ENCODE results near the gene GRHL3.

DNA sequence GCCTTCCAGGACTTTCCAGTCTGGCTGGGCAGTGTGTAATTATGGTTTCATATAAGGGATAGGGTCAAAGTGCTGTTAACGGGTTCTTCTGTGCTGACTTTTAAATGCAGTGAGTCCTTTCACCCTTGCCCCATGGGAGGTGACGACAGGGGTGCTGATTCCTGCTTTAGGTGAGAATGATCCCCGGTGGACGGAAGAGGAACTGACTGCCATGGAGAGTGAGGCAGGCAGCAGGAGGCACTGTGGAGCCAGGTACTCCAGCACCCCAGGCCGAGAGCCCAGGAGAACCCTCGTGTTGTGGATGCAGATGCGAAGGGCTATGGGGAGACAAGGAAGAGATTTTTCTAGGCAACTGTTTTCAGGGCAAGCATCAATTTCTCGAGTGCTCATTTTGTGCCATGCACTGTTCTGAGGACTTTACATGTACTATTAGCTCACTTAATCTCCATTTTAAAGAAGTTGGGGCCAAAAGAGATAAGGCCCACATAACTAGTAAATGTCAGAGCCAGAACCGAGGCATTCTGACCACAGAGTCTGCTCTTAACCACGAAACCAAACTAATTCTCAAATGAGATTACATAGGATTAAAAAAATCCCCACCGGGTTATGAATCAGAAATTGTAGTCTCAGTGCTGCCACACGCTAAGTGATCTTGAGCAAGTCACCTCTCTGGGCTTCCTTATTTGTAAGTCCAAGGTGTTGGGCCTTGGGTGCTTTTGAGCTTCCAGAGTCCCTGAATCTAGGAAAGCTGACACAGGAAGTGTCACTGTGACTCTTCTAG, 66.2 kb downstream of the GRHL3 start:
- TF ChIP-seq, protein P1, sequence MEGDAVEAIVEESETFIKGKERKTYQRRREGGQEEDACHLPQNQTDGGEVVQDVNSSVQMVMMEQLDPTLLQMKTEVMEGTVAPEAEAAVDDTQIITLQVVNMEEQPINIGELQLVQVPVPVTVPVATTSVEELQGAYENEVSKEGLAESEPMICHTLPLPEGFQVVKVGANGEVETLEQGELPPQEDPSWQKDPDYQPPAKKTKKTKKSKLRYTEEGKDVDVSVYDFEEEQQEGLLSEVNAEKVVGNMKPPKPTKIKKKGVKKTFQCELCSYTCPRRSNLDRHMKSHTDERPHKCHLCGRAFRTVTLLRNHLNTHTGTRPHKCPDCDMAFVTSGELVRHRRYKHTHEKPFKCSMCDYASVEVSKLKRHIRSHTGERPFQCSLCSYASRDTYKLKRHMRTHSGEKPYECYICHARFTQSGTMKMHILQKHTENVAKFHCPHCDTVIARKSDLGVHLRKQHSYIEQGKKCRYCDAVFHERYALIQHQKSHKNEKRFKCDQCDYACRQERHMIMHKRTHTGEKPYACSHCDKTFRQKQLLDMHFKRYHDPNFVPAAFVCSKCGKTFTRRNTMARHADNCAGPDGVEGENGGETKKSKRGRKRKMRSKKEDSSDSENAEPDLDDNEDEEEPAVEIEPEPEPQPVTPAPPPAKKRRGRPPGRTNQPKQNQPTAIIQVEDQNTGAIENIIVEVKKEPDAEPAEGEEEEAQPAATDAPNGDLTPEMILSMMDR (IDR thresholded peaks at IDR 0.05; ENCODE audit: poor library complexity): peak; percentile 30
- TF ChIP-seq EZH2 (IDR thresholded peaks at IDR 0.05; ENCODE audit: borderline replicate concordance): no peak

Data from hepatocyte (in vitro differentiated cells).